H1 (cell line): ENCODE measurements around the gene DNAH10. TPM values are rescaled to one million over a fixed set of nuclear protein-coding genes. Genes with fewer than 3 reads are reported as not detected.

Experiments used
- CTCF ChIA-PET: fragments of 300-600 bp; sonication (Branson Sonifier 250); formaldehyde crosslinking; loops from one replicate; lab custom pipeline; 2021; ENCODE audit not compliant: partially characterized antibody; lab: Charles Lee
- POLR2A ChIA-PET: fragments of 300-600 bp; sonication (Branson Sonifier 250); formaldehyde crosslinking; loops from one replicate; lab custom pipeline; 2021; ENCODE audit warnings: inconsistent platforms; ENCODE audit not compliant: partially characterized antibody; lab: Charles Lee
- DNase-seq, 2 experiments: peaks; one replicate each; pipeline versions ENCODE4 v3.0.0 to v3.0.0-alpha.2; 2010 to 2022; ENCODE audit warnings: low spot score in 2 of 2, low read depth in 1 of 2, mixed read lengths in 1 of 2
- FAIRE-seq: peaks from 2 replicates; lab custom pipeline; 2011; peaks lifted over from hg19 to GRCh38; lab: Jason Lieb, UNC
- H2AFZ ChIP-seq: 2 replicates; pipeline ENCODE4 v1.8.1; 2012; ENCODE audit warnings: low read length, inconsistent platforms
- H2AK5ac ChIP-seq: 2 replicates; pipeline ENCODE4 v1.6.1; 2013; ENCODE audit warnings: low read depth, low read length
- H2BK120ac ChIP-seq: replicated peaks from 2 replicates; pipeline ENCODE3; 2013; ENCODE audit warnings: low read depth, low read length, inconsistent platforms
- H2BK12ac ChIP-seq: 2 replicates; pipeline ENCODE4 v1.6.1; 2013; ENCODE audit warnings: low read depth, low read length
- H2BK15ac ChIP-seq: 2 replicates; pipeline ENCODE4 v1.6.1; 2013; ENCODE audit warnings: low read length
- H2BK20ac ChIP-seq: 2 replicates; pipeline ENCODE4 v1.6.1; 2013; ENCODE audit warnings: low read length
- H2BK5ac ChIP-seq: 2 replicates; pipeline ENCODE4 v1.6.1; 2013; ENCODE audit warnings: low read depth, low read length
- H3K14ac ChIP-seq: 2 replicates; pipeline ENCODE4 v1.6.1; 2013; ENCODE audit warnings: inconsistent platforms; ENCODE audit not compliant: insufficient read length
- H3K18ac ChIP-seq: 2 replicates; pipeline ENCODE4 v1.6.1; 2013; ENCODE audit warnings: low read length; ENCODE audit errors: extremely low read depth
- H3K23ac ChIP-seq: 2 replicates; pipeline ENCODE4 v1.6.1; 2013; ENCODE audit warnings: inconsistent platforms; ENCODE audit not compliant: insufficient read length
- H3K23me2 ChIP-seq: 2 replicates; pipeline ENCODE4 v1.6.1; 2013; ENCODE audit warnings: low read depth, low read length
- H3K27ac ChIP-seq: 2 replicates; pipeline ENCODE4 v1.6.1; 2011; ENCODE audit warnings: low read depth, low read length, inconsistent platforms
- H3K27me3 ChIP-seq, 4 experiments: replicated peaks in 1 of 4; 1 replicate in 1 of 4; 2 replicates in 3 of 4; pipeline versions ENCODE4 v1.6.1 to v1.8.1; 2011 to 2013; ENCODE audit warnings: low read length in 3 of 4, mild to moderate bottlenecking in 3 of 4, inconsistent platforms in 2 of 4, mixed read lengths in 2 of 4, moderate library complexity in 1 of 4; ENCODE audit not compliant: control insufficient read depth in 3 of 4, insufficient read depth in 3 of 4; ENCODE audit errors: extremely low read depth in 1 of 4
- H3K36me3 ChIP-seq, 4 experiments: 2 replicates each; pipeline versions ENCODE4 v1.6.1 to v1.8.1; 2011 to 2013; ENCODE audit warnings: mild to moderate bottlenecking in 4 of 4, low read length in 3 of 4, moderate library complexity in 2 of 4, control low read depth in 1 of 4, inconsistent platforms in 1 of 4; ENCODE audit not compliant: insufficient read depth in 4 of 4, control insufficient read depth in 2 of 4
- H3K4ac ChIP-seq: replicated peaks from 2 replicates; pipeline ENCODE3; 2013; ENCODE audit warnings: low read length, low read depth, mixed read lengths, inconsistent platforms; ENCODE audit not compliant: insufficient read length
- H3K4me1 ChIP-seq, 4 experiments: replicated peaks in 1 of 4; 1 replicate in 1 of 4; 2 replicates in 3 of 4; pipeline versions ENCODE4 v1.6.1 to v1.8.1; 2011 to 2013; ENCODE audit warnings: low read length in 3 of 4, inconsistent platforms in 2 of 4, mixed read lengths in 1 of 4; ENCODE audit not compliant: insufficient read depth in 4 of 4, control insufficient read depth in 3 of 4
- H3K4me2 ChIP-seq, 2 experiments: 2 replicates each; pipeline versions ENCODE4 v1.6.1 to v1.8.1; 2011 to 2013; ENCODE audit warnings: low read depth in 2 of 2, low read length in 2 of 2, control low read depth in 1 of 2, inconsistent platforms in 1 of 2, mild to moderate bottlenecking in 1 of 2; ENCODE audit not compliant: insufficient read depth in 1 of 2
- H3K4me3 ChIP-seq, 4 experiments: fragments of 200-600, 300-600 bp in 1 of 4; sonication (generic), shearing (Covaris generic), sonication (Bioruptor Twin) in 1 of 4; 2 replicates each; pipeline versions ENCODE4 v1.5.1 to v1.8.1; 2011 to 2016; ENCODE audit warnings: low read length in 4 of 4, low read depth in 3 of 4, control low read depth in 2 of 4, inconsistent platforms in 2 of 4, mild to moderate bottlenecking in 2 of 4, mixed read lengths in 1 of 4, moderate library complexity in 1 of 4; ENCODE audit not compliant: insufficient read depth in 2 of 4; ENCODE audit errors: extremely low read depth in 1 of 4
- H3K56ac ChIP-seq: replicated peaks from 2 replicates; pipeline ENCODE3; 2013; ENCODE audit warnings: low read depth, mild to moderate bottlenecking, mixed read lengths, low read length, inconsistent platforms; ENCODE audit not compliant: insufficient read length
- H3K79me1 ChIP-seq: 2 replicates; pipeline ENCODE4 v1.6.1; 2013; ENCODE audit warnings: low read depth, low read length, control low read depth
- H3K79me2 ChIP-seq, 2 experiments: 2 replicates each; pipeline versions ENCODE4 v1.6.1 to v1.8.1; 2012 to 2013; ENCODE audit warnings: low read length in 2 of 2, mild to moderate bottlenecking in 2 of 2, inconsistent platforms in 1 of 2; ENCODE audit not compliant: insufficient read depth in 2 of 2, control insufficient read depth in 1 of 2
- H3K9ac ChIP-seq, 4 experiments: replicated peaks in 1 of 4; 1 replicate in 1 of 4; 2 replicates in 3 of 4; pipeline versions ENCODE4 v1.6.1 to v1.8.1; 2011 to 2013; ENCODE audit warnings: low read depth in 3 of 4, low read length in 3 of 4, control low read depth in 2 of 4, mild to moderate bottlenecking in 2 of 4, moderate library complexity in 2 of 4, inconsistent platforms in 1 of 4; ENCODE audit errors: extremely low read depth in 1 of 4
- H3K9me3 ChIP-seq, 2 experiments: 2 replicates each; pipeline versions ENCODE4 v1.6.1 to v1.8.1; 2012 to 2013; ENCODE audit warnings: mild to moderate bottlenecking in 2 of 2, moderate library complexity in 2 of 2, control low read depth in 1 of 2, inconsistent platforms in 1 of 2, low read depth in 1 of 2, low read length in 1 of 2, mixed read lengths in 1 of 2; ENCODE audit not compliant: insufficient read depth in 2 of 2
- H4K20me1 ChIP-seq, 2 experiments: replicated peaks in 1 of 2; 2 replicates each; pipeline versions ENCODE3 to v1.8.1; 2011 to 2013; ENCODE audit warnings: inconsistent platforms in 2 of 2, low read length in 2 of 2, mild to moderate bottlenecking in 1 of 2; ENCODE audit not compliant: insufficient read depth in 2 of 2, control insufficient read depth in 1 of 2
- H4K5ac ChIP-seq: 2 replicates; pipeline ENCODE4 v1.6.1; 2013; ENCODE audit warnings: low read length, low read depth, mixed read lengths, inconsistent platforms; ENCODE audit not compliant: insufficient read length
- H4K8ac ChIP-seq: 2 replicates; pipeline ENCODE4 v1.8.0; 2013; ENCODE audit warnings: mild to moderate bottlenecking, moderate library complexity, low read length, inconsistent platforms; ENCODE audit not compliant: insufficient read depth; ENCODE audit errors: extremely low read depth
- H4K91ac ChIP-seq: replicated peaks from 2 replicates; pipeline ENCODE3; 2013; ENCODE audit warnings: low read length, mixed read lengths, inconsistent platforms; ENCODE audit not compliant: insufficient read length
- BCL11A ChIP-seq, 2 experiments: IDR thresholded peaks; one replicate each; pipeline ENCODE4 v1.6.1; 2011; ENCODE audit warnings: low read depth in 2 of 2, low read length in 2 of 2, mild to moderate bottlenecking in 2 of 2
- EZH2 ChIP-seq: fragments of 200-600 bp; sonication (generic); IDR thresholded peaks from 2 replicates; pipeline ENCODE4 v1.7.1; 2012; ENCODE audit warnings: low read depth, mild to moderate bottlenecking, moderate library complexity, low read length, inconsistent platforms; ENCODE audit not compliant: severe bottlenecking
- KDM1A ChIP-seq: fragments of 200-600, 300-600 bp; sonication (generic); IDR thresholded peaks from 2 replicates; pipeline ENCODE4 v1.7.1; 2016; ENCODE audit warnings: mild to moderate bottlenecking, low read length, borderline replicate concordance
- RNF2 ChIP-seq: fragments of 200-900, 300-1000 bp; sonication (generic); IDR thresholded peaks from 2 replicates; pipeline ENCODE4 v1.7.1; 2016; ENCODE audit warnings: borderline replicate concordance, low read depth, mild to moderate bottlenecking, antibody characterized with exemption, low read length; ENCODE audit not compliant: poor library complexity, severe bottlenecking; ENCODE audit errors: missing control alignments
- TAF1 ChIP-seq: IDR thresholded peaks from 2 replicates; pipeline ENCODE4 v1.6.1; 2011; ENCODE audit warnings: mild to moderate bottlenecking, low read depth, low read length
- WGBS, 2 experiments: shearing (Covaris generic) in 1 of 2; methylation state at CpG; one replicate each; pipeline versions ENCODE4 v1.1.6 to v1.1.7; 2013 to 2015; ENCODE audit warnings: low lambda C conversion rate in 2 of 2, mixed read lengths in 2 of 2, inconsistent platforms in 1 of 2, low coverage in 1 of 2, missing lambda C conversion rate in 1 of 2; ENCODE audit not compliant: insufficient replicate concordance in 2 of 2, insufficient coverage in 1 of 2, insufficient read length in 1 of 2; ENCODE audit errors: extremely low coverage in 1 of 2, missing lambda C conversion rate in 1 of 2; 5-methylcytosine and 5-hydroxymethylcytosine counted together
- polyA plus RNA-seq, 7 experiments: library from polyadenylated mRNA; depleted of rRNA in 3 of 7; stranded (reverse) in 5 of 7; unstranded in 2 of 7; fragments of >200 nt in 5 of 7; fragments of 200-250 nt in 2 of 7; gene quantifications; 1 replicate in 5 of 7; 2 replicates in 1 of 7; 4 replicates in 1 of 7; pipeline versions ENCODE4 v1.2.1 to v1.2.3, GENCODE V29; 2011 to 2013; ENCODE audit warnings: missing spikeins in 2 of 7, mixed read lengths in 2 of 7
- total RNA-seq: library from RNA; stranded (reverse); fragmentation: NEBNext Ultra II Directional; extraction: Animal tissue kit (Norgen Biotek cat#: 25700); gene quantifications from 2 replicates; pipeline ENCODE4 v1.2.1, GENCODE V29; 2021
- TF ChIP-seq, protein P1 (sequence below): IDR thresholded peaks from 2 replicates; pipeline ENCODE4 v1.6.1; 2012; ENCODE audit warnings: inconsistent platforms

Gene DNAH10
- total and polyA plus RNA-seq, 2 of the 8 experiments (the other 6 are each of a cell fraction or from before 2014, with no cell fraction given), result 0.02 to 0.24 TPM

DNA sequence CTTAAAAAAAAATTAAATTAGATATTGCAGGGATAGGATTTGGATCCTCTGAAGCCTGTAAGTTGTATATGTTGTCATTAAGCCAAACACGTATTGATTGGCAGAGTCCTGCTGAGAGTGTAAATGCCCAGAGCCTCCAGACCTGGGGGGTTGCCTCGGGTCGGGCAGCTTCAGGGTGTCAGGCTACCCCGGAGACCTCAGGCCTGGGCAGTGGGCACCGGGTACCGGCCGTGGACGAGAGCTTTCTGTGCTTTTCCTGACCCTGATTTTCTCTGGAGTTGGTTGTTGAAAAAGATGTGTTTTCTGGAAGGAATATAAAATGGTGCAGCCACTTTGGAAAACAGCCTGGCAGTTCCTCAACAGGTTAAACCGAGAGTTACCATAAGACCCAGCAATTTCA is 96.1 kb downstream of the DNAH10 start:
- Histone ChIP-seq H3K9me3 (no peaks in the 10 kb centered on the region), H3K4ac (no peak overlapping the region), H4K5ac (no peak overlapping the region), H2BK5ac (no peak overlapping the region), H4K20me1 (peaks cover 0 to 2% of the 10 kb centered on the region in 2 experiments), H3K23me2 (no peaks in the 10 kb centered on the region), H3K9ac (no peak overlapping the region), H3K27ac (no peak overlapping the region), H4K8ac (no peak overlapping the region), H3K27me3 (no peaks in the 10 kb centered on the region; a peak in 1 of 7 replicates), H3K4me3 (no peak overlapping the region), H2BK120ac (no peak overlapping the region), H3K56ac (no peak overlapping the region), H3K4me2 (no peak overlapping the region), H2BK12ac (no peak overlapping the region), H3K36me3 (no peaks in the 10 kb centered on the region), H3K4me1 (no peaks in the 10 kb centered on the region), H3K23ac (no peak overlapping the region), H3K79me2 (no peaks in the 10 kb centered on the region), H3K79me1 (no peaks in the 10 kb centered on the region), H2AFZ (no peak overlapping the region), H4K91ac (no peak overlapping the region), H3K14ac (no peak overlapping the region), H2AK5ac (no peak overlapping the region), H3K18ac (no peak overlapping the region), H2BK15ac (no peak overlapping the region), H2BK20ac (no peak overlapping the region)
- WGBS, 2 experiments, result 85% methylated on average over 9 of the region's 9 CpGs; no CpG with 5 or more reads in 1 of the 2 experiments
- CTCF ChIA-PET, result interaction anchor here (0.6 to 1.3 kb wide), 7 partner anchors 15 to 116 kb away, joined by 3 read pairs; no protein-coding TSS in a partner anchor
- FAIRE-seq (no peak), DNase-seq (no peak)
- no peak for TF ChIP-seq BCL11A (IDR thresholded peaks at IDR 0.05; ENCODE audit: low read depth in 2 of 2, low read length in 2 of 2)
- TF ChIP-seq EZH2, result no peak
- no peak for TF ChIP-seq KDM1A
- TF ChIP-seq RNF2, result no peak
- TF ChIP-seq, protein P1, sequence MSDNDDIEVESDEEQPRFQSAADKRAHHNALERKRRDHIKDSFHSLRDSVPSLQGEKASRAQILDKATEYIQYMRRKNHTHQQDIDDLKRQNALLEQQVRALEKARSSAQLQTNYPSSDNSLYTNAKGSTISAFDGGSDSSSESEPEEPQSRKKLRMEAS, result no peak
- TF ChIP-seq TAF1, result no peak
- POLR2A ChIA-PET, result no interaction called here
